Natural killer cell (primary cell): ENCODE measurements around the gene PIK3C2G. TPM values are rescaled to one million over a fixed set of nuclear protein-coding genes. Genes with fewer than 3 reads are reported as not detected.

Source experiments
- ATAC-seq, 3 donors: fragments of 150-1000 bp in 2 of 3; fragments of 200-7000 bp in 1 of 3; cut with Tn5 transposase; 1 replicate in 1 of 3; 2 replicates in 2 of 3; pipeline ENCODE4 v1.10.0; 2021; ENCODE audit warnings: mild to moderate bottlenecking in 2 of 3, moderate library complexity in 2 of 3
- DNase-seq, 2 donors: peaks; one replicate each; pipeline versions ENCODE4 v3.0.0 to v3.0.0-alpha.2; 2013 to 2021; ENCODE audit warnings: mixed read lengths in 1 of 2
- H3K27ac ChIP-seq: one replicate; pipeline ENCODE4 v1.5.1; 2013; ENCODE audit warnings: mild to moderate bottlenecking, low read length
- H3K27me3 ChIP-seq: one replicate; pipeline ENCODE4 v1.6.1; 2013; ENCODE audit warnings: low read length; ENCODE audit not compliant: control insufficient read depth, insufficient read depth
- H3K36me3 ChIP-seq: one replicate; pipeline ENCODE4 v1.6.1; 2013; ENCODE audit warnings: low read length; ENCODE audit not compliant: control insufficient read depth, insufficient read depth
- H3K4me1 ChIP-seq: one replicate; pipeline ENCODE4 v1.6.1; 2013; ENCODE audit warnings: low read length; ENCODE audit not compliant: control insufficient read depth, insufficient read depth
- H3K4me3 ChIP-seq: one replicate; pipeline ENCODE4 v1.5.1; 2013; ENCODE audit warnings: low read length
- H3K9me3 ChIP-seq: one replicate; pipeline ENCODE4 v1.6.1; 2013; ENCODE audit warnings: low read length; ENCODE audit not compliant: control insufficient read depth, insufficient read depth
- H3K27ac Mint-ChIP-seq, 2 donors: one replicate each; pipeline ENCODE4 v1.8.0; 2022; ENCODE audit warnings: mild to moderate bottlenecking in 2 of 2, mixed read lengths in 2 of 2, moderate library complexity in 1 of 2
- H3K27me3 Mint-ChIP-seq, 2 donors: one replicate each; pipeline ENCODE4 v1.8.0; 2022; ENCODE audit warnings: low read depth in 2 of 2, mixed read lengths in 2 of 2
- H3K36me3 Mint-ChIP-seq: one replicate; pipeline ENCODE4 v1.8.0; 2022; ENCODE audit warnings: mixed read lengths
- H3K4me1 Mint-ChIP-seq, 2 donors: one replicate each; pipeline ENCODE4 v1.8.0; 2022; ENCODE audit warnings: mixed read lengths in 2 of 2
- H3K4me3 Mint-ChIP-seq: one replicate; pipeline ENCODE4 v1.8.0; 2022; ENCODE audit warnings: mild to moderate bottlenecking, moderate library complexity, mixed read lengths
- H3K9me3 Mint-ChIP-seq, 2 donors: one replicate each; pipeline ENCODE4 v1.8.0; 2022; ENCODE audit warnings: mixed read lengths in 2 of 2
- WGBS: methylation state at CpG from one replicate; pipeline ENCODE4 v1.1.7; 2013; ENCODE audit warnings: missing lambda C conversion rate; ENCODE audit not compliant: insufficient coverage; 5-methylcytosine and 5-hydroxymethylcytosine counted together
- intact Hi-C: fragments of 100-400 bp; cut with micrococcal nuclease; formaldehyde crosslinking; loops from one replicate; pipeline ENCODE4 v1.14.2; 2022
- total RNA-seq, 4 donors: library from RNA; stranded (reverse); fragments of 120-200 nt in 1 of 4; gene quantifications; one replicate each; pipeline versions ENCODE4 v1.2.3 to v1.2.4, GENCODE V29; 2013 to 2022
- TF ChIP-seq, protein P1 (sequence below): fragments of 200-600 bp; IDR thresholded peaks from one replicate; pipeline ENCODE4 v1.8.0; 2022; ENCODE audit warnings: antibody characterized with exemption

Gene PIK3C2G
- total RNA-seq, 3 donors from 2014 or later (not counting 1 experiment from before 2014, with no cell fraction given) = not detected

- Mint-ChIP-seq H3K4me3 (no peak overlapping the region), H3K9me3 (peaks cover 15 to 23% of the 10 kb centered on the region in 2 donors), H3K27ac (no peak overlapping the region), H3K36me3 (no peaks in the 10 kb centered on the region), H3K4me1 (no peaks in the 10 kb centered on the region), H3K27me3 (no peaks in the 10 kb centered on the region)
- intact Hi-C loops = no loop called here
- H3K27me3 ChIP-seq = no peaks in the 10 kb centered on the region
- no peak overlapping the region for H3K27ac ChIP-seq
- TF ChIP-seq, protein P1, sequence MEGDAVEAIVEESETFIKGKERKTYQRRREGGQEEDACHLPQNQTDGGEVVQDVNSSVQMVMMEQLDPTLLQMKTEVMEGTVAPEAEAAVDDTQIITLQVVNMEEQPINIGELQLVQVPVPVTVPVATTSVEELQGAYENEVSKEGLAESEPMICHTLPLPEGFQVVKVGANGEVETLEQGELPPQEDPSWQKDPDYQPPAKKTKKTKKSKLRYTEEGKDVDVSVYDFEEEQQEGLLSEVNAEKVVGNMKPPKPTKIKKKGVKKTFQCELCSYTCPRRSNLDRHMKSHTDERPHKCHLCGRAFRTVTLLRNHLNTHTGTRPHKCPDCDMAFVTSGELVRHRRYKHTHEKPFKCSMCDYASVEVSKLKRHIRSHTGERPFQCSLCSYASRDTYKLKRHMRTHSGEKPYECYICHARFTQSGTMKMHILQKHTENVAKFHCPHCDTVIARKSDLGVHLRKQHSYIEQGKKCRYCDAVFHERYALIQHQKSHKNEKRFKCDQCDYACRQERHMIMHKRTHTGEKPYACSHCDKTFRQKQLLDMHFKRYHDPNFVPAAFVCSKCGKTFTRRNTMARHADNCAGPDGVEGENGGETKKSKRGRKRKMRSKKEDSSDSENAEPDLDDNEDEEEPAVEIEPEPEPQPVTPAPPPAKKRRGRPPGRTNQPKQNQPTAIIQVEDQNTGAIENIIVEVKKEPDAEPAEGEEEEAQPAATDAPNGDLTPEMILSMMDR = no peak
- no peaks in the 10 kb centered on the region for H3K4me1 ChIP-seq
- H3K9me3 ChIP-seq = no peaks in the 10 kb centered on the region
- ATAC-seq = no peak
- no peaks in the 10 kb centered on the region for H3K36me3 ChIP-seq
- no peak for DNase-seq
- WGBS = 91% methylated on average over 3 of the region's 3 CpGs
- H3K4me3 ChIP-seq = no peak overlapping the region
Observed at GRCh38 chr12:18644564-18644963, 383.2 kb downstream of the PIK3C2G start.

GRCh38 chr12:18646286-18646890 is 385.1 kb downstream of the PIK3C2G start:
- Mint-ChIP-seq H3K27ac (no peak overlapping the region), H3K36me3 (no peaks in the 10 kb centered on the region), H3K9me3 (peaks cover 15 to 24% of the 10 kb centered on the region in 2 donors), H3K4me1 (no peaks in the 10 kb centered on the region), H3K4me3 (no peak overlapping the region), H3K27me3 (no peaks in the 10 kb centered on the region)
- 93% methylated on average over 6 of the region's 6 CpGs for WGBS
- Histone ChIP-seq H3K27ac (no peak overlapping the region), H3K9me3 (no peaks in the 10 kb centered on the region), H3K27me3 (no peaks in the 10 kb centered on the region), H3K4me3 (no peak overlapping the region), H3K36me3 (no peaks in the 10 kb centered on the region), H3K4me1 (no peaks in the 10 kb centered on the region)
- ATAC-seq = no peak
- intact Hi-C loops = no loop called here
- DNase-seq = no peak
- TF ChIP-seq, protein P1 = no peak

DNA sequence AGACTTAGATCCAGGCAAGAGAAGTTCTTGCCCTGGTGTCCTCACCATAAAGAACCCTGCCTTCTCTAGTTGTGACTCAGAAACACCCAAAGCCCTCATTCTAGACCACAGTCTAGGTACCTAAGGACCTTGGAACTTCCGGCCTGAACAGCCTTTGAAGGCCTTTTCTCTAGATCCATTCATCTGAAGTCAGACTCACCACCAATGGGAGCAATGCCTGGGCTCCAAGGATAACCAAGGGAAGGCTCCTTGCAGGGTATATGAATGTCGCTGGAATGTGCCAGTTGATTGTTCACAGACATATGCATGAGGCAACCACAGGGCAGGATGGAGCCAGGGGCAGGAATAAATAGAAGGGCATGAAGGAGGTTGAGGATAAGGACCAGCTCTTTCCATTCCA is 390.2 kb downstream of the PIK3C2G start:
- H3K36me3 ChIP-seq = no peaks in the 10 kb centered on the region
- H3K27ac ChIP-seq = no peak overlapping the region
- DNase-seq (no peak), ATAC-seq (no peak)
- Mint-ChIP-seq H3K4me1 (no peaks in the 10 kb centered on the region), H3K4me3 (no peak overlapping the region), H3K9me3 (peaks cover 12 to 17% of the 10 kb centered on the region in 2 donors), H3K27me3 (no peaks in the 10 kb centered on the region), H3K27ac (no peak overlapping the region), H3K36me3 (no peaks in the 10 kb centered on the region)
- H3K4me1 ChIP-seq = no peaks in the 10 kb centered on the region
- no peak overlapping the region for H3K4me3 ChIP-seq
- intact Hi-C loops = no loop called here
- TF ChIP-seq, protein P1 = no peak
- 88% methylated on average over 2 of the region's 2 CpGs for WGBS
- H3K27me3 ChIP-seq = no peaks in the 10 kb centered on the region
- no peaks in the 10 kb centered on the region for H3K9me3 ChIP-seq

DNA sequence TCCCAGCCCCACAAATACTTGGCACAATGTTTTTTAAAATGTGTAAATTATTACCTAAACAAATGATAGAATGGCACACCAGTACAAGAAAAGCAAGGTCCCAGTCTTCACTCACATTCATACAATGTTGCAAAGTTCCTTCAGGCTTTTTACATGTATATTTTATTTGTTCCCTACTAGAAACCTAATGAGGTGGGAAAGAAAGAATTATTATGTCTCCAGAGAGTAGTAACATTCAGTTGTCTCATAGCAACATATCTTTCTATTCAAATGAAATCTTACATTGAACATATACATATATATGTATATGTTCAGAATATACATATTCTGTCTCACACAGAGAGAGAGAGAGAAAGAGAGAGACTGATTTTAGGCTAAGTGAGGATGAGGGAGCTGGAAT is 391.3 kb downstream of the PIK3C2G start:
- Histone ChIP-seq H3K9me3 (no peaks in the 10 kb centered on the region), H3K27ac (no peak overlapping the region), H3K4me1 (no peaks in the 10 kb centered on the region), H3K27me3 (no peaks in the 10 kb centered on the region), H3K4me3 (no peak overlapping the region), H3K36me3 (no peaks in the 10 kb centered on the region)
- intact Hi-C loops = no loop called here
- no peak overlapping the region for H3K4me3 Mint-ChIP-seq
- no peaks in the 10 kb centered on the region for H3K27me3 Mint-ChIP-seq
- H3K36me3 Mint-ChIP-seq = no peaks in the 10 kb centered on the region
- H3K4me1 Mint-ChIP-seq = no peaks in the 10 kb centered on the region
- TF ChIP-seq, protein P1 = no peak
- DNase-seq (no peak), ATAC-seq (no peak)
- H3K9me3 Mint-ChIP-seq = peaks cover 15 to 17% of the 10 kb centered on the region in 2 donors
- no peak overlapping the region for H3K27ac Mint-ChIP-seq
